Large intestine (tissue), 3 donors: Measurements from ENCODE around the gene CFAP68. TPM values are rescaled to one million over a fixed set of nuclear protein-coding genes. Genes with fewer than 3 reads are reported as not detected.

Experiments used
- DNase-seq, 2 donors: peaks; one replicate each; pipeline versions ENCODE4 v3.0.0 to v3.0.0-alpha.2; 2013
- H3K27ac ChIP-seq: one replicate; pipeline ENCODE4 v1.5.1; 2013; ENCODE audit warnings: low read length
- H3K27me3 ChIP-seq: 2 replicates; pipeline ENCODE4 v1.6.1; 2013; ENCODE audit warnings: low read length; ENCODE audit not compliant: control insufficient read depth, insufficient read depth
- H3K36me3 ChIP-seq: 2 replicates; pipeline ENCODE4 v1.6.1; 2013; ENCODE audit warnings: low read length; ENCODE audit not compliant: control insufficient read depth, insufficient read depth
- H3K4me1 ChIP-seq: one replicate; pipeline ENCODE4 v1.6.1; 2013; ENCODE audit warnings: low read length; ENCODE audit not compliant: control insufficient read depth, insufficient read depth
- H3K4me3 ChIP-seq: one replicate; pipeline ENCODE4 v1.5.1; 2013; ENCODE audit warnings: low read length
- H3K9me3 ChIP-seq: one replicate; pipeline ENCODE4 v1.6.1; 2013; ENCODE audit warnings: mild to moderate bottlenecking, low read depth, low read length, moderate library complexity; ENCODE audit not compliant: control insufficient read depth
- WGBS: methylation state at CpG from one replicate; pipeline ENCODE4 v1.1.5; 2013; ENCODE audit warnings: low lambda C conversion rate; ENCODE audit not compliant: insufficient coverage; 5-methylcytosine and 5-hydroxymethylcytosine counted together
- polyA plus RNA-seq: library from polyadenylated mRNA; unstranded; fragments of 120-200 nt; gene quantifications from one replicate; pipeline ENCODE4 v1.2.1, GENCODE V29; 2013

CFAP68 gene
- polyA plus RNA-seq, 1 donor, result 41.2 TPM

DNA sequence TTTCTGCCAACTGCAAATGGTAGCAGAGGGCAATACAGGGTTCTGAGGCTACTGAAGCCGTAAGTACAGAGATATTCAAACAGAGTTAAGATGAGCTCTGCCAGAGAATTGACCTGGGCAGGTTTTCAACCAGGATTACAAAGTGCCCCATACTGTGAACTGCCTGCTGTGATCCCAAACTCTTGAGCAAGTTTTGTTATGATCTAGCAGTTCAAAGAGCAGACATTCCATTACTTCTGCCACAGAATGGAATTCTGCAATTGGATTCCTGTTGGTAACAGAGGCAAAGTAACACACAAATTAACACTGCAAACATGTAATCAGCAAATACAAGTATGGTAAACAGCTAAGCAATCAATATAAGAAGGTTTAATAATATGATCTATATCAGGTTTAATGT is 39.2 kb upstream of the CFAP68 start:
- no peaks in the 10 kb centered on the region for H3K9me3 ChIP-seq
- peak; percentile 37 to 66 for DNase-seq
- H3K4me1 ChIP-seq, result peaks cover 23% of the 10 kb centered on the region
- H3K27ac ChIP-seq, result peak overlapping the region; percentile 38
- H3K36me3 ChIP-seq, result peaks cover 26% of the 10 kb centered on the region
- WGBS, result no CpG with 5 or more reads among the region's 1 CpG
- no peak overlapping the region for H3K4me3 ChIP-seq
- H3K27me3 ChIP-seq, result no peaks in the 10 kb centered on the region

DNA sequence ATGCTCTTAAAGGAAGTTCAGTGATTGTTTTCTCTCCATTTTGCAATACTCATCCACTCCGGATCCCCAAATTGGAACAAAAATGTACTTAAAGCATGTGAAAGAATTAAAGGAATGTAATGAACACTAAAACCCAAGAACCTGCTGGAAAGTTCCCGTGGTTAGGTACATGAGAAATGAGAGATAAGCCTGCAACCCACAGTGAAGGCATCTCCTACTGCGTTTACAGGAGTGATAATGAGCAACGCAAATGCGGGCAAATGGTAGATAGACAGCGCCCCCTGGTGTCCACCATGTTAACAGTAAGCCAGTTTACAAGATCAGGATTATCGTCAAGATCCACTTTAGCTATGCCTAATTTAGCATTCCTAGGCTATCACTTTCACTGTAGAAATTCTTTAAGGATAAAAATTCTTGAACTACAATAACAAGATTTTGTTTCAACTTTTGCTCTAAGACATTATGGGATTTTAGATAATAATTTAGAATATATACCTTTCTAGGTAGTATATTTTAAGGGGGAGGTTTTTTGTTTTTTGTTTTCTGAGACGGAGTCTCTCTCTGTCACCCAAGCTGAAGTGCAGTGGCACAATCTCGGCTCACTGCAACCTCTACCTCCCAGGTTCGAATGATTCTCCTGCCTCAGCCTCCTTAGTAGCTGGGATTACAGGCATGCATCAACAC is 37.8 kb upstream of the CFAP68 start:
- Histone ChIP-seq H3K9me3 (no peaks in the 10 kb centered on the region), H3K36me3 (peaks cover 33% of the 10 kb centered on the region), H3K27ac (no peak overlapping the region), H3K27me3 (no peaks in the 10 kb centered on the region), H3K4me3 (no peak overlapping the region), H3K4me1 (peaks cover 11% of the 10 kb centered on the region)
- peak; percentile 77 to 80 for DNase-seq
- 80% methylated on average over 1 of the region's 10 CpGs for WGBS

DNA sequence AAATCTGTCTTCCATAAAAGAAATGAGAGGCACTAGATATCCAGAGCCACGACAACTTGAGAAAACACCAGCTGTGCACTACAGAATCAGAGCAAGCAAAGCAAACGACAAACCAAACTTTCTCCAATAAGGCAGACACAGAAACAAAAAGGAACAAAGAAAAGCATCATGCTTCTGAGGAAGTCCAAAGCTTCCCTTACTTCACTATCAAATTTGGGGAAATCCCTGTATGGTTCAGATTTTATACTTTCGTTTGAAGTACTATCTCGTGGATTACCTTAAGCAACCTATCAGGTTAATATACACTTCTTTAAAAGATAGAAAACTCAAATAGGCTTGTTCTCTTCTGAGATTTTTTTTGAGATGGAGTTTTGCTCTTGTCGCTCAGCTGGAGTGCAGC is 35.7 kb upstream of the CFAP68 start:
- H3K27me3 ChIP-seq, result no peaks in the 10 kb centered on the region
- no peaks in the 10 kb centered on the region for H3K9me3 ChIP-seq
- DNase-seq, result no peak
- WGBS, result 67% methylated on average over 1 of the region's 5 CpGs
- peaks cover 49% of the 10 kb centered on the region for H3K36me3 ChIP-seq
- H3K4me3 ChIP-seq, result no peak overlapping the region
- no peak overlapping the region for H3K27ac ChIP-seq
- H3K4me1 ChIP-seq, result no peaks in the 10 kb centered on the region

DNA sequence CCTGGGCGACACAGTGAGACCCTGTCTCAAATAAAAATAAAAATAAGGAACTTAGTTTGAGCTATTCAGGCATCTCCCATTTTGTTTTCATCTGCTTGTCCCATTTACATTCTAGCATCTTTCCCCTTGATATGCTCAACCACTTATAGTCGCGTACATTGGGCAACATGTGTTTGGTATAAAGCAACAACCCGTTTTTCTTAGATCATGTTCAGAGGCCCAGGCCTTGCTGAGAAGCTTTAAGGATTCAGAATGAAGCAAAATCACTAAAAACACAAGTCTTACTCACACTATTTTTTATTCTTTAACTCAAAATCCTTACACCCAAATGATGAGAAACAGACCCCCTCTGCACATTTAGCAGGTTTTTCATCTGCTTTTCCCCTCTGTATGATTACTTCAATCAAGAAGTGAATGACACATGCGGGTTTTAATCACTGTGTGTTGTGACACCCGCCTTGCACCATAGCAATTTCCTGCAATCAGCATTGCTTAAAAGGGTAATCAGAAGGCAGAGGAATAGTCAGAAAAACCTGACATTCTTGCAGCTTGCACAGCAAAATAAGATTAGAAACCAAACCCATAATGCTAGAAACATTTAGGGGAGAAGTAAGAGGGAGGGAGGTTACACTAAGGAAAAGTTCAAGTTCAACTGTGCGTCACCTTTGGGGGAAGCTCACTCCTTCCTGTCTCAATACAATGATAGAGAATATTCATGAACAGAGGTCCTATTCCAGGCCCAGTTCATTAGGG is 33.9 kb upstream of the CFAP68 start:
- DNase-seq, result no peak
- Histone ChIP-seq H3K27me3 (no peaks in the 10 kb centered on the region), H3K36me3 (peaks cover 51% of the 10 kb centered on the region), H3K27ac (no peak overlapping the region), H3K9me3 (no peaks in the 10 kb centered on the region), H3K4me3 (no peak overlapping the region), H3K4me1 (no peaks in the 10 kb centered on the region)
- WGBS, result 100% methylated on average over 1 of the region's 7 CpGs

DNA sequence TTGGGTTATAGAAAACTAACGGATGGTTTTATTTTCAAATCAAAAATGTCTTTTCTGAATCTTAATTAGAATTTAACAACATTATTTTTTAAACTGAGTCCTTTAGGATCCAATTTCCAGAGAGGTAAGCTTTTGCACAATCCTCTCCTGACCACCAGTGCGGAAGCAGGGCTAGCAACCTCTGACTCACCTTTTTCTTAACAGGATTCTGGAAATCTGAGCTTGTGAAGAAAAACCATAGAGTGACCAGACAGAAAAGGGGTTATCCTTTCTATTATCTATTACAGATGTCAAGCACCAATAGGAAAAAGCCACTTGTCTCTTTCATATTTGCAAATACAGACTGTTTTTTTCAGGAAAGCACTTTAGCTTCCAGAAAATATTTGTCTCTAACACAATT is 33.3 kb upstream of the CFAP68 start:
- H3K27ac ChIP-seq, result no peak overlapping the region
- no peaks in the 10 kb centered on the region for H3K27me3 ChIP-seq
- 88% methylated on average over 1 of the region's 2 CpGs for WGBS
- no peaks in the 10 kb centered on the region for H3K4me1 ChIP-seq
- no peaks in the 10 kb centered on the region for H3K9me3 ChIP-seq
- H3K36me3 ChIP-seq, result peaks cover 56% of the 10 kb centered on the region
- H3K4me3 ChIP-seq, result no peak overlapping the region
- DNase-seq, result no peak

DNA sequence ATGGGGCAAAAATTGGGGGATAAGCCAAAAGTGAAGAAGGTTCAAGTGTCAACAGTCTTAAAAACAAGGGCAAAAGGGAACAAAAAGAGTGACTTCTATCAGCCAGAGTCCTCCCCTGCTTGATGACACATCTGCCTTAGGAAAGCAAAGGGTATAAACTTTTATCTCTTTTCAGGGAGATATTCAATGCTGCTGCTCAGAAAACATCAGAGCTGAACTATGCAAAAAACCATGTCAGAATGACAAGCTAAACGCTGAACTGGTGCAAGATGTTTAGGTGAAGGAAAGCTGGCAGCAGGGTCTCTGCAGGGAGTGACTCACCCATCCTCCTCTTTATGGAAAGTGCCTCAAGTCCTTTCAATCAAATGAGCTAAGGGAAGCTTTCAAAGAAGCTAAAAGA is 32.7 kb upstream of the CFAP68 start:
- no CpG with 5 or more reads among the region's 1 CpG for WGBS
- peak; percentile 5 to 10 for DNase-seq
- Histone ChIP-seq H3K36me3 (peaks cover 57% of the 10 kb centered on the region), H3K27me3 (no peaks in the 10 kb centered on the region), H3K4me1 (no peaks in the 10 kb centered on the region), H3K4me3 (no peak overlapping the region), H3K27ac (no peak overlapping the region), H3K9me3 (no peaks in the 10 kb centered on the region)

DNA sequence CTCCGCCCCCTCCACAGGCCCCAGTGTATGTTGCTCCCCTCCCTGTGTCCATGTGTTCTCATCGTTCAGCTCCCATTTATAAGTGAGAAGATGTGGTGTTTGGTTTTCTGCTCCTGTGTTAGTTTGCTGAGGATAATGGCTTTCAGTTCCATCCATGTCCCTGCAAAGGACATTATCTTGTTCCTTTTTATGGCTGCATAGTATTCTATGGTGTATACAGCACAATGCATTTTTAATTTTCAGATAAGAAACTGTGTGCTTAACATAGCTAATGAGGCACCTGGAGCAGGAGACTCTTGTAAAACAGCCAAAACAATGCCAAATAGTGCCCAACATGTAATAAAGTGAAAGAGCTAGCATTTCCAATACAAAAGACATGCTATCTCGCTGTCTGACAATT is 29.7 kb upstream of the CFAP68 start:
- Histone ChIP-seq H3K9me3 (no peaks in the 10 kb centered on the region), H3K36me3 (peaks cover 52% of the 10 kb centered on the region), H3K27me3 (no peaks in the 10 kb centered on the region), H3K4me1 (no peaks in the 10 kb centered on the region), H3K27ac (no peak overlapping the region), H3K4me3 (no peak overlapping the region)
- DNase-seq, result no peak
- 100% methylated on average over 1 of the region's 3 CpGs for WGBS

DNA sequence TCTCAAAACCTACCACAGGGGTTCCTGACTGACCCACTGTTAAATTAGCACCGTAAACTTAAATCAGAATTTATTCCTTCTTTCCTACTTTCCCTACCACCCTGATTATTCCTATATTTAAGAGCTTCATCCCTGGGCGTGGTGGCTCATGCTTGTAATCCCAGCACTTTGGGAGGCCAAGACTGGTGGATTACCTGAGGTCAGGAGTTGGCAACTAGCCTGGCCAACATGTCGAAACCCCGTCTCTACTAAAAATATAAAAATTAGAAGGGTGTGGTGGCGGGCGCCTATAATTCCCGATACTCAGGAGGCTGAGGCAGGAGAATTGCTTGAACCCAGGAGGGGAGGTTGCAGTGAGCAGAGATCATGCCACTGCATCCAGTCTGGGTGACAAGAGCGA is 28.3 kb upstream of the CFAP68 start:
- Histone ChIP-seq H3K27ac (no peak overlapping the region), H3K4me3 (no peak overlapping the region), H3K36me3 (peaks cover 42% of the 10 kb centered on the region), H3K4me1 (no peaks in the 10 kb centered on the region), H3K27me3 (no peaks in the 10 kb centered on the region), H3K9me3 (no peaks in the 10 kb centered on the region)
- WGBS, result 100% methylated on average over 1 of the region's 8 CpGs
- no peak for DNase-seq

DNA sequence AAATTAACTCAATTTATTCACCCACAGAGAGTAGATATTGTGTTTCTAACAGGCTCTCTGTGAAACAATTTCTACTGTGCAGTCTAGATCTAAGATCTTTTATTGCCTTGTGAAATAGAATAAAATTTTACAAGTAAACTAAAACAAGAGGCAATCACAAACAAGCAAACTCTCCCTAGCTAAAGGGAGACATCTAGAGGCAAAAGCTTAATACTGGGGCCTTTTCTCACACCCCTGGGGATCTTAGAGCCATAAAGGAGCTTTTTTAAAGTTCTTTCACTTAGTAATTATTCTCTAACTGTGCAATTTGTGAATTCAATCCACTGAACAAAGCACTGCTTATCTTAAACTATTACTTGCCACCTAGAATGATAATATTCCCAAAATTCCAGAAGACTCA is 27.7 kb upstream of the CFAP68 start:
- peaks cover 42% of the 10 kb centered on the region for H3K36me3 ChIP-seq
- no peaks in the 10 kb centered on the region for H3K4me1 ChIP-seq
- H3K9me3 ChIP-seq, result no peaks in the 10 kb centered on the region
- H3K4me3 ChIP-seq, result no peak overlapping the region
- H3K27me3 ChIP-seq, result no peaks in the 10 kb centered on the region
- no peak overlapping the region for H3K27ac ChIP-seq
- no peak for DNase-seq

DNA sequence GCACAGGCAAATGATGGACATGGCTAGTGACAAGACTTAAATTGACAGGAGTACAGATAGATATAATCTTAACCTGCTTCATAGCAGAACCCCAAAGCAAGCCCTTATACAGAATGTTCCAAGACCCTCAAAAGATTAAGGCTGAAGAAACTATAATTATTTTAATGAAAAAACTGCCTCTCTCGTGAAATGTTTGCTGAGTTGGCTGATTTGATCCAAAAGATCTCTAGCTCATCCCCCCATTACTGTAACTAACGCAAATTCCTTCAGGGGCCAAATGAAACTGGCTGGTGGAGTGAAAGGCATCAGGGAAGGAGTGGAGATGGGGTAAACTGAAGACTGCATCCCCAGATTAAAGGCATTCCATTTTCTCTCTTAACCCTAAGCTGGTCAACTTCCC is 27.2 kb upstream of the CFAP68 start:
- H3K36me3 ChIP-seq, result peaks cover 39% of the 10 kb centered on the region
- no peaks in the 10 kb centered on the region for H3K4me1 ChIP-seq
- H3K4me3 ChIP-seq, result no peak overlapping the region
- H3K27ac ChIP-seq, result no peak overlapping the region
- DNase-seq, result no peak
- no peaks in the 10 kb centered on the region for H3K9me3 ChIP-seq
- 80% methylated on average over 1 of the region's 2 CpGs for WGBS
- no peaks in the 10 kb centered on the region for H3K27me3 ChIP-seq

DNA sequence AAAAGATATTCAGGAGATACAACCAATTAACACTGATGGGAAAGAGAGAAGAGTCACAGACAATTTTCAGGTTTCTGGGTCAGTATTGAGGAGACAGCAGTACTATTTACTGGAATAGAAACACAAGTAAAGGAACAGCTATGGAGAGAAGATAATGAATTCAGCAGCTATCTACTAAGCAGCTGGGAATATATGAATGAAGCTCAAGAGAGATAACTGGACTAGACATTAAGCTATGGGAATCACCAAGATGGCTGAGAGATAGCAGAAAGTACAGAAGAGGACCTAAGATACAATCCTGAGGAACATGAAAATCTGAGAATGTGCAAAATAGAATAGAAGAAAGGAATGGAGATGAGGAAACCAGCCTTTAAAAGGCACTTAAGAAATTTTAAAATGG is 23.8 kb upstream of the CFAP68 start:
- no peaks in the 10 kb centered on the region for H3K9me3 ChIP-seq
- no peak overlapping the region for H3K27ac ChIP-seq
- H3K4me3 ChIP-seq, result no peak overlapping the region
- peaks cover 40% of the 10 kb centered on the region for H3K36me3 ChIP-seq
- peaks cover 2% of the 10 kb centered on the region for H3K4me1 ChIP-seq
- no peak for DNase-seq
- no peaks in the 10 kb centered on the region for H3K27me3 ChIP-seq
